Sigmoid colon (tissue), 7 donors: ENCODE data around the gene ADAMTS12. TPM values are rescaled to one million over a fixed set of nuclear protein-coding genes. Genes with fewer than 3 reads are reported as not detected.

Experiments used
- DNase-seq: peaks from one replicate; pipeline ENCODE4 v3.0.0-alpha.2; 2019
- H3K27ac ChIP-seq, 4 donors: fragments of 200-600 bp; sonication (generic); one replicate each; pipeline ENCODE4 v1.5.1; 2016 to 2019; ENCODE audit warnings: mild to moderate bottlenecking in 1 of 4
- H3K27me3 ChIP-seq, 3 donors: fragments of 200-600 bp; sonication (generic); one replicate each; pipeline ENCODE4 v1.5.1; 2019; ENCODE audit warnings: mild to moderate bottlenecking in 1 of 3
- H3K36me3 ChIP-seq, 4 donors: fragments of 200-600 bp; sonication (generic); one replicate each; pipeline ENCODE4 v1.5.1; 2016 to 2019
- H3K4me1 ChIP-seq, 4 donors: fragments of 200-600 bp; sonication (generic); one replicate each; pipeline ENCODE4 v1.5.1; 2017 to 2019
- H3K4me3 ChIP-seq, 4 donors: fragments of 200-600 bp; sonication (generic); one replicate each; pipeline ENCODE4 v1.5.1; 2017 to 2019; ENCODE audit warnings: mild to moderate bottlenecking in 2 of 4, moderate library complexity in 1 of 4
- H3K9me3 ChIP-seq, 4 donors: fragments of 200-600 bp in 3 of 4; sonication (generic) in 3 of 4; one replicate each; pipeline versions ENCODE4 v1.5.1 to v1.6.1; 2013 to 2019
- EP300 ChIP-seq, 4 donors: sonication (generic); formaldehyde crosslinking; IDR thresholded peaks; one replicate each; pipeline ENCODE4 v1.6.1; 2017; ENCODE audit warnings: antibody characterized with exemption in 4 of 4
- POLR2A ChIP-seq, 2 donors: fragments of 450-650 bp; IDR thresholded peaks; one replicate each; pipeline ENCODE4 v1.6.1; 2016; ENCODE audit warnings: antibody characterized with exemption in 2 of 2, mild to moderate bottlenecking in 2 of 2, moderate library complexity in 2 of 2
- POLR2AphosphoS5 ChIP-seq, 4 donors: sonication (generic); formaldehyde crosslinking; IDR thresholded peaks; one replicate each; pipeline ENCODE4 v1.6.1; 2017; ENCODE audit warnings: antibody characterized with exemption in 4 of 4
- WGBS, 2 donors: extraction: QIAGEN DNeasy Blood & Tissue Kit; methylation state at CpG; one replicate each; pipeline ENCODE4 v1.1.7; 2013; 5-methylcytosine and 5-hydroxymethylcytosine counted together
- intact Hi-C: fragments of 100-400 bp; cut with DNase I; formaldehyde crosslinking; loops from one replicate; pipeline ENCODE4 v1.15.1; 2023
- polyA plus RNA-seq, 3 donors: library from polyadenylated mRNA; stranded (reverse); fragments of 200-250 nt; gene quantifications; one replicate each; pipeline ENCODE4 v1.2.3, GENCODE V29; 2013
- total RNA-seq, 4 donors: library from RNA; depleted of rRNA; stranded (reverse); fragments of >200 nt; gene quantifications; one replicate each; pipeline ENCODE4 v1.1.0, GENCODE V29; 2016
- TF ChIP-seq, protein P1 (sequence below), 4 experiments: fragments of 450-650 bp in 3 of 4; fragments of 200-600 bp in 1 of 4; IDR thresholded peaks; one replicate each; pipeline ENCODE4 v1.5.1; 2016 to 2019; ENCODE audit warnings: antibody characterized with exemption in 4 of 4, mild to moderate bottlenecking in 3 of 4, moderate library complexity in 2 of 4
- donor health status: healthy with polysubstance abuse.
- donor health status: Bipolar disorder and iron deficiency.
- donor health status: healthy.

The ADAMTS12 gene
- total and polyA plus RNA-seq, 7 donors: 0.42 to 5.4 (median 2.7) TPM; not detected in 1

DNA sequence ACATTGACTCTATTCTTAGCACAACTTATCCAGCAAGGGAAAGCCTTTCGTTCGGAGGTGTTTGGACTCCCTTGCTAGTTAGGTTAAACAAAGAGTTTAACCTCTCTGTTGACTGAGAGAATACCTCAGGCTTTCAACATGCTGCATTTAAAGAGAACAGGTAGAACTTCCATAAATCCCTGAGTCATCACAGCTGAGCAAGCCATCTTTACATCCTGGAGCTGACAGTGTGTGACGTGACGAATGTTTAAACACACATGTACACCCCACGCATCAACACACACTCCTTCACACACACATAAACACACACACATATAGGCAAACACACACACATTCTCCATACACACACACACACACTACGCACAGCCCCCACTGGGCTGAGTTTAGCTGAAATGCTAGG, 152.8 kb downstream of the ADAMTS12 start:
- Histone ChIP-seq H3K36me3 (no peaks in the 10 kb centered on the region), H3K9me3 (no peaks in the 10 kb centered on the region), H3K27me3 (no peaks in the 10 kb centered on the region), H3K4me3 (no peak overlapping the region), H3K27ac (no peak overlapping the region), H3K4me1 (peaks cover 0 to 14% (median 0%) of the 10 kb centered on the region in 4 donors)
- no peak for DNase-seq
- WGBS, 2 donors: 73 to 79% methylated on average over 6 of the region's 6 CpGs
- intact Hi-C loops: no loop called here
- TF ChIP-seq EP300 (IDR thresholded peaks at IDR 0.05) (no peak), POLR2AphosphoS5 (IDR thresholded peaks at IDR 0.05) (no peak), POLR2A (IDR thresholded peaks at IDR 0.05) (no peak)
- TF ChIP-seq, protein P1, sequence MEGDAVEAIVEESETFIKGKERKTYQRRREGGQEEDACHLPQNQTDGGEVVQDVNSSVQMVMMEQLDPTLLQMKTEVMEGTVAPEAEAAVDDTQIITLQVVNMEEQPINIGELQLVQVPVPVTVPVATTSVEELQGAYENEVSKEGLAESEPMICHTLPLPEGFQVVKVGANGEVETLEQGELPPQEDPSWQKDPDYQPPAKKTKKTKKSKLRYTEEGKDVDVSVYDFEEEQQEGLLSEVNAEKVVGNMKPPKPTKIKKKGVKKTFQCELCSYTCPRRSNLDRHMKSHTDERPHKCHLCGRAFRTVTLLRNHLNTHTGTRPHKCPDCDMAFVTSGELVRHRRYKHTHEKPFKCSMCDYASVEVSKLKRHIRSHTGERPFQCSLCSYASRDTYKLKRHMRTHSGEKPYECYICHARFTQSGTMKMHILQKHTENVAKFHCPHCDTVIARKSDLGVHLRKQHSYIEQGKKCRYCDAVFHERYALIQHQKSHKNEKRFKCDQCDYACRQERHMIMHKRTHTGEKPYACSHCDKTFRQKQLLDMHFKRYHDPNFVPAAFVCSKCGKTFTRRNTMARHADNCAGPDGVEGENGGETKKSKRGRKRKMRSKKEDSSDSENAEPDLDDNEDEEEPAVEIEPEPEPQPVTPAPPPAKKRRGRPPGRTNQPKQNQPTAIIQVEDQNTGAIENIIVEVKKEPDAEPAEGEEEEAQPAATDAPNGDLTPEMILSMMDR (IDR thresholded peaks at IDR 0.05): no peak

DNA sequence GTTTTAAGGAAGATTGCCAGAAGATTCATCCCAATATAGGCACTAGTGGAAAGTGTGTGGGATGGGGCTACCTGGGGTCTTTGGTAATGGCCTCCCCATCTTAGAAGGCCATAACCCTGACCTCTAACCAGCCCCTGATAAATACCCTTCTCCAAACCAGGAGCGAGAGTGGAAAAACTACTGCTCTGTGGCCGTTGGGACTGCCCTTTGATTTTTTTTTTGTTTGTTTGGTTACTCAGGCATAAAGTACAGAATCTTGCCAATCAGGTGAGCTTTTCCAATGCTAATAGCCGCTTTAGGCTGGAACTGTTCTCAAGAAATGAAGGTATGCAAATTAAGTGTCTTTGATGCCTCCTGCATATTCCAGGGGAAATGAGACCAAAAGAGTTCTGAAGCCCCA, 153.7 kb downstream of the ADAMTS12 start:
- DNase-seq: no peak
- TF ChIP-seq POLR2A (IDR thresholded peaks at IDR 0.05) (no peak), EP300 (IDR thresholded peaks at IDR 0.05) (no peak), POLR2AphosphoS5 (IDR thresholded peaks at IDR 0.05) (no peak)
- TF ChIP-seq, protein P1 (IDR thresholded peaks at IDR 0.05): no peak
- 26 to 79% methylated on average over 3 of the region's 3 CpGs for WGBS, 2 donors
- intact Hi-C loops: no loop called here
- H3K36me3 ChIP-seq: no peaks in the 10 kb centered on the region
- no peak overlapping the region for H3K27ac ChIP-seq
- H3K4me3 ChIP-seq: no peak overlapping the region
- H3K9me3 ChIP-seq: no peaks in the 10 kb centered on the region
- H3K4me1 ChIP-seq: peaks cover 0 to 14% (median 0%) of the 10 kb centered on the region in 4 donors
- no peaks in the 10 kb centered on the region for H3K27me3 ChIP-seq

DNA sequence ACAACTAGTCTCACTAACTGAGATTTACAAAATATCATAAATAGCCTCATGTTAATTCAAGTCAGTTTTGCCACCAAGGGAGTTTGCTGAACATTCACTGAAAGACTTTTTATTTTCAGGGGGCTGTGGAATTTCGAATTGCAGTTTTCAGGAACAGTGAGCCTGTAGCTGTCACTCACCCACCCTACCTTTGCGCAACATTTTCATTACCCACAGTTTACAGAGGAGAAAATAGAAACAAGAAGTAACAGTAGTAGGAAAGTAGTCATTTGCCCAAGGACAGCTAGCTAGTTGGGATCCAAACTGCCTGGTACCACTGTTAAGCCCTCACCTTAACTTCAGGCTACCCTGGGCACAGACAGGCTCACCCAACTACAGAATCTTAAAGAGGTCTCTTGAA, 154.1 kb downstream of the ADAMTS12 start:
- Histone ChIP-seq H3K27ac (no peak overlapping the region), H3K4me1 (peaks cover 0 to 14% (median 0%) of the 10 kb centered on the region in 4 donors), H3K9me3 (no peaks in the 10 kb centered on the region), H3K36me3 (no peaks in the 10 kb centered on the region), H3K4me3 (no peak overlapping the region), H3K27me3 (no peaks in the 10 kb centered on the region)
- WGBS, 2 donors: 65 to 80% methylated on average over 2 of the region's 2 CpGs
- TF ChIP-seq POLR2AphosphoS5 (IDR thresholded peaks at IDR 0.05) (no peak), POLR2A (IDR thresholded peaks at IDR 0.05) (no peak), EP300 (IDR thresholded peaks at IDR 0.05) (no peak)
- TF ChIP-seq, protein P1 (IDR thresholded peaks at IDR 0.05): no peak
- DNase-seq: no peak
- intact Hi-C loops: no loop called here

DNA sequence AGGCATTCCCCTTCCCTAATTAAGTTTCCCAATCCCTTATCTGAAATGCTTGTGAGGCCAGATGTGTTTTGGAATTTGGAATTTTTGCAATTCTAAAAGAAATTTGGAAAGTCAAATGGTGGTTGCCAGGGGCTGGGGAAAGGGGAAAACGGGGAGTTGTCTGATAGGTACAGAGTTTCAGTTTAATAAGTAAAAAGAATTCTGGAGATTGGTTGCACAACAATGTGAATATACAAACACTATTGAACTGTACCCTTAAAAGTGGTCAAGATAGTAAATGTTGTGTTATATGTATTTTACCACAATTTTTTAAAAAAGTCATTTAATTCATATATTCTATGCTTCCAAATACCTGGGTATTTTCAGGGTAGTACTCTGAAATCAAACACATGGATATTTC, 154.5 kb downstream of the ADAMTS12 start:
- Histone ChIP-seq H3K27me3 (no peaks in the 10 kb centered on the region), H3K9me3 (no peaks in the 10 kb centered on the region), H3K36me3 (no peaks in the 10 kb centered on the region), H3K4me3 (no peak overlapping the region), H3K4me1 (peaks cover 0 to 14% (median 0%) of the 10 kb centered on the region in 4 donors), H3K27ac (no peak overlapping the region)
- intact Hi-C loops: no loop called here
- WGBS, 2 donors: 62 to 83% methylated on average over 1 of the region's 1 CpG
- TF ChIP-seq EP300 (IDR thresholded peaks at IDR 0.05) (no peak), POLR2A (IDR thresholded peaks at IDR 0.05) (no peak), POLR2AphosphoS5 (IDR thresholded peaks at IDR 0.05) (no peak)
- TF ChIP-seq, protein P1 (IDR thresholded peaks at IDR 0.05): no peak
- no peak for DNase-seq

DNA sequence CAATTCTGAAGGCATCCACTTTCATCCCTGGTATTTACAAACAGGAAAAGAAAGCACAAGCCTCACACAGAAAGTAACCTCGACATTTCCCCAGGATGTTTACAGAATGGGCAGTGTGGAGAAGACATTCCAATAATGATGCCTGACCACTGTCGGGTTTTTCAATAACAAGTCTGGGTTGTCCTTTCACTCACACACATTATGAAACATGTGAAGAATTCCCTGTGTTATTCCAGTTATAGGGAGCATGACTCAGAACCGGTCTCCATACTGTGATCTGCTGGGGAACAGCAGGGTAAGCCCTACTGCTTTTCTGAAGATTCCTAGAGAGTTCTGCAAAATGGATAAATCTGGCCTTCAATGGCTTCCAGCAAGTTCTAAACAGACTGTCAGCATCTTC, 155.3 kb downstream of the ADAMTS12 start:
- DNase-seq: no peak
- Histone ChIP-seq H3K27ac (no peak overlapping the region), H3K4me3 (no peak overlapping the region), H3K4me1 (peaks cover 0 to 14% (median 0%) of the 10 kb centered on the region in 4 donors), H3K36me3 (no peaks in the 10 kb centered on the region), H3K9me3 (no peaks in the 10 kb centered on the region), H3K27me3 (no peaks in the 10 kb centered on the region)
- intact Hi-C loops: no loop called here
- TF ChIP-seq, protein P1 (IDR thresholded peaks at IDR 0.05): no peak
- TF ChIP-seq POLR2A (IDR thresholded peaks at IDR 0.05): no peak
- TF ChIP-seq EP300 (IDR thresholded peaks at IDR 0.05): no peak
- no peak for TF ChIP-seq POLR2AphosphoS5 (IDR thresholded peaks at IDR 0.05)
- 57 to 60% methylated on average over 3 of the region's 3 CpGs for WGBS, 2 donors
